ENCODE data around the gene CCDC15.
A peak's percentile ranks its signal among the peaks of the same experiment; 100 is the strongest.

The CCDC15 gene, protein sequence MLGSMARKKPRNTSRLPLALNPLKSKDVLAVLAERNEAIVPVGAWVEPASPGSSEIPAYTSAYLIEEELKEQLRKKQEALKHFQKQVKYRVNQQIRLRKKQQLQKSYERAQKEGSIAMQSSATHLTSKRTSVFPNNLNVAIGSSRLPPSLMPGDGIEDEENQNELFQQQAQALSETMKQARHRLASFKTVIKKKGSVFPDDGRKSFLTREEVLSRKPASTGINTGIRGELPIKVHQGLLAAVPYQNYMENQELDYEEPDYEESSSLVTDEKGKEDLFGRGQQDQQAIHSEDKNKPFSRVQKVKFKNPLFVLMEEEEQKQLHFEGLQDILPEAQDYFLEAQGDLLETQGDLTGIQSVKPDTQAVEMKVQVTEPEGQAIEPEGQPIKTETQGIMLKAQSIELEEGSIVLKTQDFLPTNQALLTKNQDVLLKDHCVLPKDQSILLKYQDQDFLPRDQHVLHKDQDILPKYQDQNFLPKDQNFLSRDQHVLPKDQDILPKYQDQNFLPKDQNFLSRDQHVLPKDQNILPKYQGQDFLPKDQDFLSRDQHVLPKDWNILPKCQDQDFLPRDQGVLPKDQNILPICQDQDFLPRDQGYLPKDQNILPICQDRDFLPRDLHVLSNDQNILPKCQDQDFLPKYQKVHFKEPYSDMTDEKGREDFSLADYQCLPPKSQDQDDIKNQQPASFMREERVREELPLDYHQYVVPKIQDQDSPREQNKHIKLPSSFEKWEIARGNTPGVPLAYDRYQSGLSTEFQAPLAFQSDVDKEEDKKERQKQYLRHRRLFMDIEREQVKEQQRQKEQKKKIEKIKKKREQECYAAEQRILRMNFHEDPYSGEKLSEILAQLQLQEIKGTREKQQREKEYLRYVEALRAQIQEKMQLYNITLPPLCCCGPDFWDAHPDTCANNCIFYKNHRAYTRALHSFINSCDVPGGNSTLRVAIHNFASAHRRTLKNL

DNA sequence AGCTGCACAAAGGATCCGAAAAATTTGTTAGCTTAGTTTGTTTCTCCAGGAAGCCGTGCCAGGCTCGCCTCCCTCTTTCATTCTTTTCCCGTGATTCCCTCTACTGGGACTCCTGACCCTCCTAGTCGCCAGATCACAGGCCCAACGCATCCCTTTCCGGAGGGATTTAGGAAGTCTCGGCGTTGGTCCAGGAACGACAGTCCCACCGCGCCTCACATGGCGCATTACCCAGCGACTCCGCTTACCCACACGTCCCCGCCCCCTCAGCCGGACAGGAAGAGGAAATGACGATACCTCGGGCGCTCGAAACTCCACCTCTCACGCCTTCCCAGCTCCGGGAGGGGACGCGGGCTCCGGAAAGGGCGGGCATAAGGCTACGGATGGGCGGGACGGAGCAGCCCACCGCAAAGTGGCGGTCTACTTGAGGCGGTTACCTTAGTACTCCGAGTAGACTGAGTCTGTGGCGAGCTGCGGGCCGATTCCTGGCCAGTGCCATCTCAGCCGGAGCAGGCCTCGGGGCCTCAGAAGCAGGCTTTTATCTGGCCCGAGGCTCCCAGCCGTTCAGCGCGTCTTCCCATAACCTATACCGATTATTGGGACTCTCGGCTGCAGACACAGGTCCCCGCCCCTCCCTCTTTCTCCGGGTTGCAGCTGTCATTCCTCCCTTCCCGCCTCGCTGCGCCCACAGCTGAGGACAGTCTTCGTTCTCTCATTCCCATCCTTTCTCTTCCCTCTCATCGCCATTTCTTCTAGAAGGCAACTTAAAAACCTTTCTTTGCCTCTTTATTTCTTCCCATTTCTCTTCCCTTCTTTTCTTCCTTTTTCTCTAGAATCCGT lies at the start of gene CCDC15:
Gene CCDC15, plus strand, starts transcription at position 450 of the 837 bp plus-strand sequence. CDS start 531 bp downstream, outside the sequence.
- H3K4me3 ChIP-seq (ENCODE audit: low read length), result peak within 1 kb of the TSS; percentile 91
- no peak for TF ChIP-seq ZNF274 (IDR thresholded peaks at IDR 0.05; ENCODE audit: low read depth, low read length)

DNA sequence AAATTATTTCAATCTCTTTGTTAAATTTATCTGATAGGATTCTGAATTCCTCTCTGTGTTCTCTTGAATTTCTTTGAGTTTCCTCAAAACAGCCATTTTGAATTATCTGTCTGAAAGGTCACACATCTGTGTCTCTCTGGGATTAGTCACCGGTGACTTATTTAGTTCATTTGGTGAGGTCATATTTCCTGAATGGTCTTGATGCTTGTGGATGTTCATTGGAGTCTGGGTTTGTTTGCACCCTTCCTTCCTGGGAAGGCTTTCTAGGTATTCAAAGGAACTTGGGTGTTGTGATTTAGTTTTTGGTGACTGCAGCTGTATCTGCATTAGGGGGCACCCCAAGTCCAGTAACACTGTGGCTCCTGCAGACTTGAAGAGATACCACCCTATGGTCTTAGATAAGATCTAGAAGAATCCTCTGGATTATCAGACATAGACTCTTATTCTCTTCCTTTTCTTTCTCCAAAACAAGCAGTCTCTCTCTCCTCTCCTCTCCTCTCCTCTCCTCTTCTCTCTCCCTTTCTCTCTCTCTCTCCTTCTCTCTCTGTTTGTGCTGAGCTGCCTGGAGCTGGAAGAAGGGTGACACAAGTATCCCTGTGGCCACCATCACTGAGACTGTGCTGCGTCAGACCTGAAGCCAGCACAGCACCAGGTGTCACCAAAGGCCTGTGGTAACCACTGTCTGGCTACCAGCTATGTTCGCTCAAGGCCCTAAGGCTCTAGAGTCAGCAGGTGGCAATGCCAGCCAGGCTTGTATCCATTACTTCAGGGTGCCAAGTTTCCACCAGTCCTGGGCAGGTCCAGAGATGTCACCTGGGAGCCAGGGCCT lies 38.2 kb upstream of the CCDC15 start:
- no peak for TF ChIP-seq ZNF274 (IDR thresholded peaks at IDR 0.05; ENCODE audit: low read depth, low read length)
- no peak overlapping the region for H3K4me3 ChIP-seq (ENCODE audit: low read length)

DNA sequence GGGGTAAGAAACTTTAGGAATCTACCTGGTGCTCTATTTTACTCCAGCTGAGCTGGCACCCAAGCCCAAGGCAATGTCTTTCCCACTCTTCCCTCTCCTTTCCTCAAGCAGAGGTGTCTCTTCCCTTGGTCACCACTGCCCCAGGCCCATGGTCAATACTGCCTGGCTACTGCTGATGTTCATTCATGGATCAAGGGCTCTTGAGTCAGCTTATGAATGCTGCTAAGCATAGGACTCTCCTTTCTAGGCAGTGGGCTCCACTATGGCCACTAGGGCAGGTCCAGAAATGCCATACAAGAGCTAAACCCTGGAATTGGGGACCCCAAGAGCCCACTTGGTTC lies 37.7 kb upstream of the CCDC15 start:
- no peak overlapping the region for H3K4me3 ChIP-seq (ENCODE audit: low read length)
- no peak for TF ChIP-seq ZNF274 (IDR thresholded peaks at IDR 0.05; ENCODE audit: low read depth, low read length)

DNA sequence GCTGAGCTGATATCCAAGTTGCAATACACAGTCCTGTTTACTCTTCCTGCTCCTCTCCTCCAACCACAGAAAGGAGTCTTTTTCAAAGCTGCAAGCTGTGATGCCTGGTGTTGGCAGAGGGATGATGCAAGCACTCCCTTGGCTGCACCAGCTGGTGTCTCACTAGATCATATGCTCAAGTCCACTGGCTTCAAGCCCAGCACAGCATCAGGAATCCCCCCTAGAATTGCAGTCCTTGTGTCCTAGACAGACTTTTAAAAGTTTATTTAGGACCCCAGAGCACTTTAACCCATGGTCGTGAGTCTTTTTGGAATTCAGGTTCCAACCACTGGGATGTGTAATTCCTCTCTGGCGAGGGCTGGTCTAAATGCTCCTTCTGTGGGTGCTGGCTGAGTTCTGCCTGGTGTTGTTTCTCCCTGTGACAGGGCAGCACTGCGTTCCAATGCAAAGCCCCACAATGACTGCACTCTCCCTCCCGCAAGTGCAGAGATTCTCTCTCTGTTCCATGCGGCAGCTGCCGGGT lies 36.8 kb upstream of the CCDC15 start:
- no peak for TF ChIP-seq ZNF274 (IDR thresholded peaks at IDR 0.05; ENCODE audit: low read depth, low read length)
- H3K4me3 ChIP-seq (ENCODE audit: low read length), result no peak overlapping the region

DNA sequence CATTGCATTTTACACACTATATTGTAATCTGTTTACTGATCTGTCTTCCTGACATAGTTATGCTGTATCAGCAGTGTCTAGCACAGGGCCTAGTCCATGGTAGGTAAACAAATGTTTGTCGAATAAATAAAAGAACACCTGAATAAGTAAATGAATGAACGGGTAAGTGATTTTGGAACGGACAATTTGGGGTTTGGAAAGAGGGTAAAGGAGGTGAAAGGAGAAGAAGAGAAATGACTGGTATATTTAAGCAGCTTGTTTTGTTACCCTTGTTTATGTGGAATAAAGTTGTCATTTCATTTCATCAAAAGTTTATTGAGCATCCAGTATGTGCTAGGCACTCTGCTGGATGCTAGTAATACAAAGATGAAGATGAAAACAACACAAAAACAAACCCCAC lies 35.1 kb upstream of the CCDC15 start, which contains the start of gene HEPN1:
Gene HEPN1, plus strand, starts transcription at position 301 of the 400 bp plus-strand sequence.
- TF ChIP-seq ZNF274 (IDR thresholded peaks at IDR 0.05; ENCODE audit: low read depth, low read length), result no peak
- H3K4me3 ChIP-seq (ENCODE audit: low read length), result no peak within 1 kb of the TSS

DNA sequence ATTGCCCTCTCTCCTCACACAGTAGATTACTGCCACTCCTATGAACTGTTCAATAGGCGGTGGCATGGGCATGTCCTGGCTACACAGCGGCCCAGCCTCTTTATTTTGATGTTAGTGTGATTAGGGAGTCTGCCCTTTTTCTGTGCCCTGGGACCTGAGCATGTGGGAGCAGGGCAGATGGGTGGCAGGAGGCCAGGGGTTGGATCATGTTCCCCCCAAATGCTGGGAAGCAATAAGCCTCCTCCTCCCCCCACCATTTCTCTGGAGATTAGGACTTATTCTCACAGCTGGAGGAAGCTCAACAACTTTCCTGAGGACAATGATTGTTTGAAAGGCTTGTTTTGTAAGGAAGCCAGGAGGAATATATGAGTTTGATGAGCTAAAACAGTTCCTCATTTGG lies 34.1 kb upstream of the CCDC15 start:
- TF ChIP-seq ZNF274 (IDR thresholded peaks at IDR 0.05; ENCODE audit: low read depth, low read length), result no peak
- no peak overlapping the region for H3K4me3 ChIP-seq (ENCODE audit: low read length)

DNA sequence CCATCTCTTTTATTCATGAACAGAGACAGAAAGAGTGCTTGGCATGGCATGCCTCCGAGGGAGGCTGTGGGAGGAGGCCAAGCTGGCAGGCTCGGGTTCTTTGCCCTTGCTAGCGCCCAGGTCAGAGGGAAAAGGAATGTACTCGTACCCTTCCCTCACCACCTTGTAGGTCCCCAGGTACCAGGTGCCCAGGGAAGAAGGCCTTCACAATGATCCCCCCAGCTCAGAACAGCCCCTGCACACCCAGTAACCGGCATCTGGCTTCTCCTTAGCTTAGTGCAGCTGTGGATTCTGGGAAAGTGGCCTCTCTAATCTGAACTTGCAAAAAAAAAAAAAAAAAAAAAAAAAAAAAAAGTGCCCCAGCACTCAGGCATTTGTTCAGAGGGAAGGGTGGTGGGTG lies 33.6 kb upstream of the CCDC15 start:
- TF ChIP-seq ZNF274 (IDR thresholded peaks at IDR 0.05; ENCODE audit: low read depth, low read length), result no peak
- no peak overlapping the region; the same call in 1 of the 2 replicates for H3K4me3 ChIP-seq (ENCODE audit: low read length)

DNA sequence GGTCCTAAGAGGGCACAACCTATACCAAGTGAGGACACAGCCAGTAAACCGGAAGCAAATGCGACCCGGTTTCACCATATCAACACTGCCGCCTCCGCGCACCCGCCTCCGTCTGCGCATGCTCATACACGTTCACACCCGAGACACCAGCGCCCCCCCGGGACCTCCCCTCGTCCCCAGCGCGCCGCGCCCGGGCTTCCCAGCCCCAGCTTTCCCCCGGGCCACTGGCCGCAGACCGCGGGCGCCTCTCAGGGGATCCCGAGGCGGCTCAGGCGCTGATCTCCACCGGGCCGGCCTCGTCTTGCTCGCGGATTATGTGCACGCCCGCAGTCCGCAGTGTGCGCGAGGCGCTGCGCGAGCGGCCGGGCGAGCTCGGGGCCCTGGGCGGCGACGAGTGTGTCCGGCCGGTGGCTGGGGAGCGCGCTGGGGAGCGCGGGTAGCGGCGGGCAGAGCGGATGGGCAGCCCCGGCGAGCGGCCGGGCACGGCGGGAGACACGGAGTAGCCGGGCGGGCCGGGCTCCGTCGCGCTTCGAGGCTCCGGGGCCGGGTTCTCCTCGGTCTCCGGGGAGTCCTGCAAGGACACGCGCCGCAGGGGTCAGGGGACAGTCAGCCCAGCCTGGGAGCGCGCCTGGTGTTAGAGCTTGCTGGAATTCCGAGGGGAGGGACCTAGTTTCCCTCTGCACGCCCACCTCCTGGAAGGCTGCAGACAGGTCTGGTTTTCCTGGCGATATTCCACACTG lies 33.0 kb upstream of the CCDC15 start:
- no peak for TF ChIP-seq ZNF274 (IDR thresholded peaks at IDR 0.05; ENCODE audit: low read depth, low read length)
- H3K4me3 ChIP-seq (ENCODE audit: low read length), result peak overlapping the region; percentile 17; the same call in 1 of the 2 replicates

DNA sequence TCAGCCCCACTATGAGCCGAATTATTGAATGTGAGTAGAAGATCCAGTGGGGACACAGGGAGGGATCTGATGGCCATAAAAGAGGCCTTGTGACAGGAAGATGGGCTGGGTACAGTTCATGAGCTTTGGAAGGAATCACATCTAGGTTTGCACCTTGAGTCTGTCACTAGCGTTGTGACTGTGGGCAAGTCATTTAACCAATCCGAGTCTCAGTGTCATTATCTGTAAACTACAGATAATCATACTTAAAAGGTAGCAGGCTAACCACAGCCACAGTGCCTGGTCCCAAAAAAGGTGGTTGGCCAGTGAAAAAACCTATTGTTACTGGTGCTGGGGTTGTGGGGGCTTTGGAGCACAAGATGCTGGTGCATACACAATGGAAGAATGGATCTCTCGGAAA lies 31.2 kb upstream of the CCDC15 start:
- TF ChIP-seq ZNF274 (IDR thresholded peaks at IDR 0.05; ENCODE audit: low read depth, low read length), result no peak
- H3K4me3 ChIP-seq (ENCODE audit: low read length), result no peak overlapping the region

DNA sequence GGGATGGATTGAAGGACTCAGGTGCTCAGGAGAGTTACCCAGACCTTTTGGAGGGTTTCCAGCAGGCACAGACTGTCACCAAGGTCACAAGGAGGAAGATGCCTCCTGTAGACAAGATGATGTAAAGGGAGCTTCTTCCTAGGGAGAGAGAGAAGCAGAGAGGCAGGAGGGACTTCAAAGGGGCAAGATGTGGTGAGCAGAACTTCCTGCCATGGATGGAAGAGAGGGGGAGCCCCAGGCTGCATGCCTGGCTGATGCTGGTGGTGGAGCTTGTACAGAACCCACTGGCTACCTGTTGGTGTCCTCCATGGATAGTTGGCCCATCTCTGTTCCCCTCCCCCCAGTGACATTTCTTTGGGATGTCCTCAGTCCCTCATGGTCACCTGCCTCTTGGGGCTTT lies 30.7 kb upstream of the CCDC15 start:
- TF ChIP-seq ZNF274 (IDR thresholded peaks at IDR 0.05; ENCODE audit: low read depth, low read length), result no peak
- no peak overlapping the region for H3K4me3 ChIP-seq (ENCODE audit: low read length)

DNA sequence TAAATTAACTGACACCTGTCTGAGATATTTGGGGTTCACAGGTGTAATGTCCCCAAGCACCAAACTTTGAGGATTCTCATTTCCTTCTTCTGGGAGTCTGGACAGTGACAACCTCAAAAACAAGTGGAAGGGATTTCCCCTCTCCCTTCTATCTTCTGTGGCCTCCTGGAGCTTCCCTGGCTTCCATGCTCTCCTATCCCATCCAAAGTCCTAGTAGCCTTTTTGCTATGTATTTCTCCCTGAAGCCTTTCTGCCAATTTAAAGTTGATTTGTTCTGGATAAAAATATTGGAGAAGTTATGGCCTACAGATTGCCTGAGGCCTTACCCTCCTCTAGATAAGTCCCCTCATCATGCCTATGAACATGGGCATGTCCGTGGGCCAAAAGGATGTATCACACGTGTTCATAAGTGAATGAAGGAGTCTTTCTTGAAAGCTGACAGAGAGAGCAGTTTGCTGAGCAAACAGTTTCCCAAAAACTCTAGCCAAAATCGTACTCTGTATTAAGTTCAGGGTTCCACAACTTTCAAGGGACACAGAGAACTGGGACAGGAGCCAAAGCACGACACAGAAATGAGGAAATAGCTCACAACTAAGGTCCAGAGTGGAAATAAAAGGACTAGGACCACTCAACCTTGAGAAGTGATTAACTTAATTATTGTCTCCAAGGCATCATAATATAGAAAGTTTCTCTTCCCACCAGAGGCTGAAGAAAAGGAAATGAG lies 24.9 kb upstream of the CCDC15 start:
- TF ChIP-seq ZNF274 (IDR thresholded peaks at IDR 0.05; ENCODE audit: low read depth, low read length), result no peak
- no peak overlapping the region for H3K4me3 ChIP-seq (ENCODE audit: low read length)

DNA sequence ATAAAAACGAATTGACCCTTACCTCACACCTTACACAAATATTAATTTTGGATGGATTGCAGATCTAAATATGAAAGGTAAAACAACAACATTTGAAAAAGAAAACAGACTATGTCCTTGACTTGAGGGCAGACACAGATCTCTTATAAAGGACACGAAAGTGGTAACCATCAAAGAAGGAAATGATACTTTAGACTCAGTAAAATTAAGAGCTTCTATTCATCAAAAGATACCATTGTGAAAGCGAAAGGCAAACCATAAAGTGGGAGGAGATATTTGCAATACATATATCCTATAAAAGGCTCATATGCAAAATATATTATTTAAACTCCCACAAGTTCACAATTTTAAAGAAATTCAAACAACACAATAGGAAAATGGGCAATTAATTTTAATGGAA lies 23.2 kb upstream of the CCDC15 start:
- TF ChIP-seq ZNF274 (IDR thresholded peaks at IDR 0.05; ENCODE audit: low read depth, low read length), result no peak
- H3K4me3 ChIP-seq (ENCODE audit: low read length), result no peak overlapping the region
